K562 (cell line): ENCODE measurements around the gene INPPL1. TPM values are rescaled to one million over a fixed set of nuclear protein-coding genes. Genes with fewer than 3 reads are reported as not detected.
A peak's percentile ranks its signal among the peaks of the same experiment; 100 is the strongest.

ENCODE experiments used
- ARHGAP35 ChIP-seq: fragments of 450-650 bp; IDR thresholded peaks from 2 replicates; pipeline ENCODE4 v1.6.1; 2018; ENCODE audit not compliant: partially characterized antibody
- CC2D1A ChIP-seq: fragments of 450-650 bp; IDR thresholded peaks from 2 replicates; pipeline ENCODE4 v1.6.1; 2017; ENCODE audit warnings: mild to moderate bottlenecking
- CXXC5 ChIP-seq: fragments of 250-450 bp; sonication (Bioruptor Pico); IDR thresholded peaks from 2 replicates; pipeline ENCODE4 v1.8.0; 2022; ENCODE audit warnings: inconsistent platforms, mild to moderate bottlenecking, moderate library complexity
- E2F3 ChIP-seq: fragments of 250-450 bp; sonication (Bioruptor Pico); IDR thresholded peaks from 2 replicates; pipeline ENCODE4 v1.4.0; 2020; ENCODE audit warnings: mild to moderate bottlenecking
- ERF ChIP-seq: fragments of 450-650 bp; formaldehyde crosslinking; IDR thresholded peaks from 2 replicates; pipeline ENCODE4 v1.4.0; 2020; ENCODE audit warnings: mild to moderate bottlenecking, mixed read lengths
- HDAC3 ChIP-seq: fragments of 450-650 bp; IDR thresholded peaks from 2 replicates; pipeline ENCODE4 v1.6.1; 2018; ENCODE audit warnings: borderline replicate concordance, mild to moderate bottlenecking, moderate library complexity; ENCODE audit not compliant: partially characterized antibody
- HNRNPLL ChIP-seq: fragments of 200-400 bp; formaldehyde crosslinking; IDR thresholded peaks from 2 replicates; pipeline ENCODE4 v1.6.1; 2017; ENCODE audit warnings: low read length, low read depth, mild to moderate bottlenecking; ENCODE audit not compliant: poor library complexity, severe bottlenecking
- KLF1 ChIP-seq: fragments of 450-650 bp; IDR thresholded peaks from 2 replicates; pipeline ENCODE4 v1.6.1; 2016; ENCODE audit warnings: missing genetic modification characterization, missing compliant biosample characterization
- MCM3 ChIP-seq: fragments of 450-650 bp; IDR thresholded peaks from 2 replicates; pipeline ENCODE4 v1.6.1; 2016
- NR1H2 ChIP-seq: sonication (generic); formaldehyde crosslinking; IDR thresholded peaks from 2 replicates; pipeline ENCODE4 v1.4.0; 2020; ENCODE audit warnings: mild to moderate bottlenecking, missing genetic modification reagents
- PHTF2 ChIP-seq: fragments of 250-450 bp; sonication (Bioruptor Pico); IDR thresholded peaks from 2 replicates; pipeline ENCODE4 v1.5.0; 2021; ENCODE audit warnings: mild to moderate bottlenecking
- PURB ChIP-seq: sonication (generic); formaldehyde crosslinking; IDR thresholded peaks from 2 replicates; pipeline ENCODE4 v1.9.0; 2021; ENCODE audit warnings: low read depth, mild to moderate bottlenecking, missing genetic modification reagents
- STAG1 ChIP-seq: sonication (generic); formaldehyde crosslinking; IDR thresholded peaks from 2 replicates; pipeline ENCODE4 v1.5.0; 2020; ENCODE audit warnings: missing genetic modification reagents, borderline replicate concordance
- TRIM25 ChIP-seq: fragments of 450-650 bp; IDR thresholded peaks from 2 replicates; pipeline ENCODE4 v1.7.0; 2016; ENCODE audit warnings: borderline replicate concordance
- YY1 ChIP-seq, 3 experiments: IDR thresholded peaks; 2 replicates each; pipeline ENCODE4 v1.6.1; 2011; ENCODE audit warnings: low read length in 2 of 3, mild to moderate bottlenecking in 2 of 3, moderate library complexity in 2 of 3, borderline replicate concordance in 1 of 3, control low read depth in 1 of 3, low read depth in 1 of 3; ENCODE audit not compliant: insufficient read depth in 3 of 3, insufficient replicate concordance in 2 of 3, control insufficient read depth in 1 of 3, insufficient read length in 1 of 3; ENCODE audit errors: extremely low read depth in 1 of 3
- ZNF134 ChIP-seq: fragments of 250-450 bp; sonication (Bioruptor Pico); conservative IDR thresholded peaks from 2 replicates; pipeline ENCODE4 v1.4.0; 2020
- ZNF212 ChIP-seq: fragments of 450-650 bp; formaldehyde crosslinking; IDR thresholded peaks from 2 replicates; pipeline ENCODE4 v1.4.0; 2020; ENCODE audit warnings: mild to moderate bottlenecking
- ZNF217 ChIP-seq: sonication (generic); formaldehyde crosslinking; IDR thresholded peaks from 2 replicates; pipeline ENCODE4 v1.8.0; 2022; ENCODE audit warnings: mild to moderate bottlenecking, missing genetic modification reagents
- ZNF23 ChIP-seq: fragments of 250-450 bp; sonication (Bioruptor Pico); IDR thresholded peaks from 2 replicates; pipeline ENCODE4 v1.4.0; 2020; ENCODE audit warnings: mild to moderate bottlenecking
- ZNF3 ChIP-seq: fragments of 250-450 bp; sonication (Bioruptor Pico); IDR thresholded peaks from 2 replicates; pipeline ENCODE4 v1.5.0; 2021; ENCODE audit warnings: mild to moderate bottlenecking, moderate library complexity
- ZNF830 ChIP-seq: fragments of 250-450 bp; sonication (Bioruptor Pico); IDR thresholded peaks from 2 replicates; pipeline ENCODE4 v1.5.0; 2021; ENCODE audit warnings: mild to moderate bottlenecking
- polyA plus RNA-seq, 8 experiments: library from polyadenylated mRNA; depleted of rRNA in 4 of 8; stranded (reverse) in 5 of 8; unstranded in 3 of 8; fragments of >200 nt; fragmentation: Nextera tagmentation in 2 of 8; fragmentation: Illumina TruSeq in 1 of 8; extraction: Ambion mirVana in 2 of 8; extraction: Trizol in 1 of 8; gene quantifications; 2 replicates each; pipeline versions ENCODE4 v1.2.1 to v1.2.3, GENCODE V29; 2011 to 2014; ENCODE audit warnings: inconsistent platforms in 1 of 8, missing spikeins in 1 of 8
- total RNA-seq, 7 experiments: library from RNA; depleted of rRNA in 6 of 7; stranded (reverse); fragments of >200 nt in 6 of 7; fragmentation: Illumina TruSeq in 2 of 7; extraction: Trizol in 2 of 7; gene quantifications; 2 replicates each; pipeline versions ENCODE4 v1.2.1 to v1.2.3, GENCODE V29; 2011 to 2021; ENCODE audit warnings: low replicate concordance in 1 of 7
- TF ChIP-seq, protein P1 (sequence below): sonication (generic); formaldehyde crosslinking; IDR thresholded peaks from 2 replicates; pipeline ENCODE4 v1.8.0; 2023; ENCODE audit warnings: missing genetic modification reagents, mild to moderate bottlenecking, borderline replicate concordance

INPPL1 gene
- total and polyA plus RNA-seq, 9 of the 15 experiments (the other 6 are each of a cell fraction or from before 2014, with no cell fraction given): 0.55 to 137 (median 61.6) TPM

DNA sequence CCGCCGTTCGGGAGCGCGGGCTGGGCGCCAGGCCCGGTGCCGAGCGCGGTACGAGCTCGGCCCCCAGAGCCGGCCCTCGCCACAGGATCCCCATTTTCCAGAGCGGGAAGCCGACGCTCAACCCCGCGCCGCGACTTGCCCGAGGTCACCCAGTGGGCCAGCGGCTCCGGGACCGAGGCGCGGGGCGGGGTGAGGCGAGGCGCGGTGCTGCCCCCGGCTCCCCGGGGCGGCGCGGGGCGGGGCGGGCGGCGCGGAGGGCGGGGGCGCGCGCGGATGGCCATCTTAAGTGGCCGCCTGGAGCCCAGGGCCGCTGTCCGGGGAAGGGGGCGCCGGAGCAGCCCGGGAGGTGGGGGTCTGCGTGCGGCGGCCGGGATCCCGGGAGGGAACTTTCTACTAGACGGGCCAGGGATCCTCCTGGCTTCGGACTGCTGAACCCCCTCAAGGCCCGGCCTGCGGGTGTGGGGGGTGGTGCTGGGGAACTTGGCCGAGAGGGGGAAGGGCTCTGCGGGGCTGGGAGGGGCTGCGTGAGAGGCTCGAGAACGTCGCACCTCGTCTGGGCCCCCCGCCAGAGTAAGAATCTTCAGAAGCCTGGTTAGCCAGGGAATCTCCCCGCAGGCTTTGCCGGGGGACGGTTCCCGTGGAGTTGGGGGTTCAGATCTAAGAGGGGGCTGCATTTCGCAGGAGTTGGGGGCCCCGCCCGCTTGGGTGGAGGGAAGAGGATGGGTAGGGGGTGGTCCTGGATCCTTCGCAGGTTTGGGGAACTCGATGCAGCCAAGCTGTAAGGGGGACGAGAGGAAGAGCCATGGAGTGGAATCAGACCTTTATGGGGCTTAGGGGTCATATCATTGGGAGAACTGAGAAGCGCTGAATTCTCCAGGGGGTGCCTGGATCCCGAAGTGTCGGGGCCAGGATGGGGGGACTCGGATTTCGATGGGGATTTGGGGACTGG, 678 bp upstream of the INPPL1 start (continued):
- TF ChIP-seq TRIM25 (0 out of 2 replicates have a peak, but pooled peaks have one; percentile 54), E2F3 (CRISPR knock-in tag) (no peak), ZNF217 (no peak), HNRNPLL (no peak), HDAC3 (no peak), ZNF134 (CRISPR knock-in tag) (no peak), KLF1 (no peak), ZNF830 (0 out of 2 replicates have a peak, but pooled peaks have one; percentile 61), ZNF212 (CRISPR knock-in tag) (no peak), NR1H2 (CRISPR knock-in tag) (no peak), CC2D1A (no peak), STAG1 (no peak), PURB (CRISPR knock-in tag) (no peak), CXXC5 (CRISPR knock-in tag) (no peak; the same call in 1 of the 2 replicates), MCM3 (no peak), PHTF2 (CRISPR knock-in tag) (no peak), ERF (no peak), ZNF3 (CRISPR knock-in tag) (no peak), ARHGAP35 (no peak), ZNF23 (CRISPR knock-in tag) (no peak), YY1 (IDR thresholded peaks at IDR 0.05; ENCODE audit: borderline replicate concordance in 1 of 3, control insufficient read depth in 1 of 3, extremely low read depth in 1 of 3, insufficient read depth in 3 of 3, insufficient read length in 1 of 3, insufficient replicate concordance in 2 of 3, low read depth in 1 of 3, low read length in 2 of 3) (peak in 2 of 3 experiments; percentile 70 to 84)
- TF ChIP-seq, protein P1, sequence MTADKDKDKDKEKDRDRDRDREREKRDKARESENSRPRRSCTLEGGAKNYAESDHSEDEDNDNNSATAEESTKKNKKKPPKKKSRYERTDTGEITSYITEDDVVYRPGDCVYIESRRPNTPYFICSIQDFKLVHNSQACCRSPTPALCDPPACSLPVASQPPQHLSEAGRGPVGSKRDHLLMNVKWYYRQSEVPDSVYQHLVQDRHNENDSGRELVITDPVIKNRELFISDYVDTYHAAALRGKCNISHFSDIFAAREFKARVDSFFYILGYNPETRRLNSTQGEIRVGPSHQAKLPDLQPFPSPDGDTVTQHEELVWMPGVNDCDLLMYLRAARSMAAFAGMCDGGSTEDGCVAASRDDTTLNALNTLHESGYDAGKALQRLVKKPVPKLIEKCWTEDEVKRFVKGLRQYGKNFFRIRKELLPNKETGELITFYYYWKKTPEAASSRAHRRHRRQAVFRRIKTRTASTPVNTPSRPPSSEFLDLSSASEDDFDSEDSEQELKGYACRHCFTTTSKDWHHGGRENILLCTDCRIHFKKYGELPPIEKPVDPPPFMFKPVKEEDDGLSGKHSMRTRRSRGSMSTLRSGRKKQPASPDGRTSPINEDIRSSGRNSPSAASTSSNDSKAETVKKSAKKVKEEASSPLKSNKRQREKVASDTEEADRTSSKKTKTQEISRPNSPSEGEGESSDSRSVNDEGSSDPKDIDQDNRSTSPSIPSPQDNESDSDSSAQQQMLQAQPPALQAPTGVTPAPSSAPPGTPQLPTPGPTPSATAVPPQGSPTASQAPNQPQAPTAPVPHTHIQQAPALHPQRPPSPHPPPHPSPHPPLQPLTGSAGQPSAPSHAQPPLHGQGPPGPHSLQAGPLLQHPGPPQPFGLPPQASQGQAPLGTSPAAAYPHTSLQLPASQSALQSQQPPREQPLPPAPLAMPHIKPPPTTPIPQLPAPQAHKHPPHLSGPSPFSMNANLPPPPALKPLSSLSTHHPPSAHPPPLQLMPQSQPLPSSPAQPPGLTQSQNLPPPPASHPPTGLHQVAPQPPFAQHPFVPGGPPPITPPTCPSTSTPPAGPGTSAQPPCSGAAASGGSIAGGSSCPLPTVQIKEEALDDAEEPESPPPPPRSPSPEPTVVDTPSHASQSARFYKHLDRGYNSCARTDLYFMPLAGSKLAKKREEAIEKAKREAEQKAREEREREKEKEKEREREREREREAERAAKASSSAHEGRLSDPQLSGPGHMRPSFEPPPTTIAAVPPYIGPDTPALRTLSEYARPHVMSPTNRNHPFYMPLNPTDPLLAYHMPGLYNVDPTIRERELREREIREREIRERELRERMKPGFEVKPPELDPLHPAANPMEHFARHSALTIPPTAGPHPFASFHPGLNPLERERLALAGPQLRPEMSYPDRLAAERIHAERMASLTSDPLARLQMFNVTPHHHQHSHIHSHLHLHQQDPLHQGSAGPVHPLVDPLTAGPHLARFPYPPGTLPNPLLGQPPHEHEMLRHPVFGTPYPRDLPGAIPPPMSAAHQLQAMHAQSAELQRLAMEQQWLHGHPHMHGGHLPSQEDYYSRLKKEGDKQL (CRISPR knock-in tag): no peak
